SK-N-SH treated with all-trans-retinoic acid at 6 μM for 48 hours (cell line): ENCODE results near the gene DIP2C.

Experiments used
- BACH2 ChIP-seq: fragments of 250-450 bp; sonication (Bioruptor Pico); IDR thresholded peaks from 2 replicates; pipeline ENCODE4 v1.9.0; 2021; ENCODE audit warnings: mild to moderate bottlenecking, borderline replicate concordance
- CSDC2 ChIP-seq: fragments of 250-450 bp; sonication (Bioruptor Pico); IDR thresholded peaks from 2 replicates; pipeline ENCODE4 v1.5.0; 2020; ENCODE audit warnings: mild to moderate bottlenecking, moderate library complexity
- ESRRG ChIP-seq: fragments of 250-450 bp; sonication (Bioruptor Pico); IDR thresholded peaks from 2 replicates; pipeline ENCODE4 v1.6.1; 2021; ENCODE audit warnings: mild to moderate bottlenecking
- ISL1 ChIP-seq: fragments of 250-450 bp; sonication (Bioruptor Pico); IDR thresholded peaks from 2 replicates; pipeline ENCODE4 v2.1.2; 2022; ENCODE audit warnings: mild to moderate bottlenecking, moderate library complexity
- RARB ChIP-seq: fragments of 250-450 bp; sonication (Bioruptor Pico); IDR thresholded peaks from 2 replicates; pipeline ENCODE4 v1.8.0; 2021; ENCODE audit warnings: mild to moderate bottlenecking, moderate library complexity
- TCF4 ChIP-seq: fragments of 250-450 bp; sonication (Bioruptor Pico); IDR thresholded peaks from 2 replicates; pipeline ENCODE4 v1.8.0; 2021; ENCODE audit warnings: mild to moderate bottlenecking, moderate library complexity, borderline replicate concordance
- ZC3H10 ChIP-seq: fragments of 250-450 bp; sonication (Bioruptor Pico); IDR thresholded peaks from 2 replicates; pipeline ENCODE4 v1.5.1; 2021; ENCODE audit warnings: mild to moderate bottlenecking, moderate library complexity
- ZFP3 ChIP-seq: fragments of 250-450 bp; sonication (Bioruptor Pico); IDR thresholded peaks from 2 replicates; pipeline ENCODE4 v1.5.0; 2020; ENCODE audit warnings: mild to moderate bottlenecking, moderate library complexity
- ZFP30 ChIP-seq: fragments of 450-650 bp; formaldehyde crosslinking; IDR thresholded peaks from 2 replicates; pipeline ENCODE4 v1.5.0; 2022; ENCODE audit warnings: mild to moderate bottlenecking, moderate library complexity
- TF ChIP-seq, protein P1 (sequence below): fragments of 250-450 bp; sonication (Bioruptor Pico); IDR thresholded peaks from 2 replicates; pipeline ENCODE4 v1.8.0; 2020; ENCODE audit warnings: mild to moderate bottlenecking, moderate library complexity, borderline replicate concordance
- TF ChIP-seq, protein P2 (sequence below): fragments of 250-450 bp; sonication (Bioruptor Pico); IDR thresholded peaks from 2 replicates; pipeline ENCODE4 v1.5.1; 2020; ENCODE audit warnings: low read depth, mild to moderate bottlenecking, moderate library complexity

DNA sequence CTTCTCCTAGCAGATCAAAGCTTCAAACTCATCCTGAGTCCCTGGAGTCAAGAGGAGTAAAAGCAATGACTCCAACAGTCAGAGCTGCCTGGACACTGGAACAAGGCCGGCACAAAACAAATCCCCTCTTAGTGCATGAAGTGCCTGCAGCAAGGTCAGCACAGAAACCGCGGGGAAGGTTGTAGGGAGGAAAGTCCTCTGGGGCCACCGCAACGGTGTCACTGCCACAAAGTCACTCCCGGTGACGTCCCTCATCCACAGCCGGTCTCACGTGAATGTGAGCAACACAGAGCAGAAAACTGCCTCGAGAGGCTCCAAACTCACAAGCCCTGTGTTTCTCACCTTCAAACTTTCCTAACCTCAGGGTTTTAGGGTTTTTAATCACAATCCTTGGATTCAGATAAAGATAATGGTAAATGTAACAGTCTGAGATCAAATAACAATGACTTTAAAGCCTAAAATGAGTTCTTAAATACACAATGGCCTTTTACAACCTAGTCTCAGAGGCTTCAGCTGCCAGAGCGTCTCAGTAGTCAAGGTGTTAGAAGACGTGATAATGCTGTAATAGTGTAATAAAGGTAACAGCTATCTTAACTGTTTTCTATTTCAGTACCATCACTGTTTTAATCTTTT, 279.9 kb downstream of the DIP2C start:
- TF ChIP-seq ISL1 (CRISPR knock-in tag), result no peak
- no peak for TF ChIP-seq RARB (CRISPR knock-in tag)
- TF ChIP-seq, protein P1, sequence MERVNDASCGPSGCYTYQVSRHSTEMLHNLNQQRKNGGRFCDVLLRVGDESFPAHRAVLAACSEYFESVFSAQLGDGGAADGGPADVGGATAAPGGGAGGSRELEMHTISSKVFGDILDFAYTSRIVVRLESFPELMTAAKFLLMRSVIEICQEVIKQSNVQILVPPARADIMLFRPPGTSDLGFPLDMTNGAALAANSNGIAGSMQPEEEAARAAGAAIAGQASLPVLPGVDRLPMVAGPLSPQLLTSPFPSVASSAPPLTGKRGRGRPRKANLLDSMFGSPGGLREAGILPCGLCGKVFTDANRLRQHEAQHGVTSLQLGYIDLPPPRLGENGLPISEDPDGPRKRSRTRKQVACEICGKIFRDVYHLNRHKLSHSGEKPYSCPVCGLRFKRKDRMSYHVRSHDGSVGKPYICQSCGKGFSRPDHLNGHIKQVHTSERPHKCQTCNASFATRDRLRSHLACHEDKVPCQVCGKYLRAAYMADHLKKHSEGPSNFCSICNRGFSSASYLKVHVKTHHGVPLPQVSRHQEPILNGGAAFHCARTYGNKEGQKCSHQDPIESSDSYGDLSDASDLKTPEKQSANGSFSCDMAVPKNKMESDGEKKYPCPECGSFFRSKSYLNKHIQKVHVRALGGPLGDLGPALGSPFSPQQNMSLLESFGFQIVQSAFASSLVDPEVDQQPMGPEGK (CRISPR knock-in tag), result no peak
- TF ChIP-seq ZFP3 (CRISPR knock-in tag), result no peak
- TF ChIP-seq ZFP30, result no peak
- TF ChIP-seq ZC3H10, result no peak
- TF ChIP-seq TCF4 (CRISPR knock-in tag), result no peak
- no peak for TF ChIP-seq BACH2 (CRISPR knock-in tag)
- TF ChIP-seq, protein P2, sequence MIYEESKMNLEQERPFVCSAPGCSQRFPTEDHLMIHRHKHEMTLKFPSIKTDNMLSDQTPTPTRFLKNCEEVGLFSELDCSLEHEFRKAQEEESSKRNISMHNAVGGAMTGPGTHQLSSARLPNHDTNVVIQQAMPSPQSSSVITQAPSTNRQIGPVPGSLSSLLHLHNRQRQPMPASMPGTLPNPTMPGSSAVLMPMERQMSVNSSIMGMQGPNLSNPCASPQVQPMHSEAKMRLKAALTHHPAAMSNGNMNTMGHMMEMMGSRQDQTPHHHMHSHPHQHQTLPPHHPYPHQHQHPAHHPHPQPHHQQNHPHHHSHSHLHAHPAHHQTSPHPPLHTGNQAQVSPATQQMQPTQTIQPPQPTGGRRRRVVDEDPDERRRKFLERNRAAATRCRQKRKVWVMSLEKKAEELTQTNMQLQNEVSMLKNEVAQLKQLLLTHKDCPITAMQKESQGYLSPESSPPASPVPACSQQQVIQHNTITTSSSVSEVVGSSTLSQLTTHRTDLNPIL (CRISPR knock-in tag), result no peak
- no peak for TF ChIP-seq CSDC2
- no peak for TF ChIP-seq ESRRG
